Uterus (tissue), 2 donors: ENCODE results near the gene IFNA10.
"Not testable (repeated sequence)": the region's sequence is repeated elsewhere in the genome, so short reads cannot be mapped to it uniquely, and the experiment has no call there.

Experiments used
- CTCF ChIP-seq, 4 experiments: fragments of 200-600 bp in 2 of 4; fragments of 450-650 bp in 2 of 4; sonication (generic) in 2 of 4; IDR thresholded peaks; one replicate each; pipeline ENCODE4 v1.5.1; 2016 to 2019; ENCODE audit warnings: antibody characterized with exemption in 4 of 4, mild to moderate bottlenecking in 2 of 4, moderate library complexity in 1 of 4
- POLR2A ChIP-seq, 2 donors: fragments of 450-650 bp; IDR thresholded peaks; one replicate each; pipeline ENCODE4 v1.6.1; 2016; ENCODE audit warnings: antibody characterized with exemption in 2 of 2, mild to moderate bottlenecking in 1 of 2, moderate library complexity in 1 of 2

- TF ChIP-seq CTCF, POLR2A (IDR thresholded peaks at IDR 0.05): not testable (repeated sequence)
Observed at GRCh38 chr9:21212160-21212559, 5.2 kb upstream of the IFNA10 start.
